HCT116 (cell line): ENCODE data around the gene RAD51D. TPM values are rescaled to one million over a fixed set of nuclear protein-coding genes. Genes with fewer than 3 reads are reported as not detected.

Source experiments
- ATAC-seq: fragments of 200-7000 bp; cut with Tn5 transposase; 2 replicates; pipeline ENCODE4 v1.9.1; 2020; ENCODE audit warnings: mild to moderate bottlenecking, moderate library complexity
- BruUV-seq: library from RNA; stranded (reverse); fragments of 400-500 nt; replicated peaks from 2 replicates; lab custom pipeline; 2021; lab: Mats Ljungman, UMichigan
- CTCF ChIA-PET: fragments of 300-600 bp; sonication (Branson Sonifier 250); formaldehyde crosslinking; loops from one replicate; lab custom pipeline; 2021; ENCODE audit warnings: antibody characterized with exemption; lab: Charles Lee
- POLR2A ChIA-PET: fragments of 300-600, 350-600 bp; sonication (Branson Sonifier 250); formaldehyde crosslinking; loops from one replicate; lab custom pipeline; 2021; ENCODE audit warnings: antibody characterized with exemption; lab: Charles Lee
- RAD21 ChIA-PET, 2 experiments: fragments of 300-600 bp; sonication (Branson Sonifier 250); formaldehyde crosslinking; loops; one replicate each; lab custom pipeline; 2023; ENCODE audit warnings: low total read pairs in 2 of 2; ENCODE audit not compliant: uncharacterized antibody in 2 of 2, unreplicated experiment in 2 of 2, low non-redundant PET in 1 of 2; lab: Charles Lee
- DNase-seq: peaks from one replicate; pipeline ENCODE4 v3.0.0-alpha.2; 2010; ENCODE audit warnings: low read depth, low spot score
- H2AFZ ChIP-seq: fragments of 200-600 bp; shearing (Covaris generic), sonication (generic); 2 replicates; pipeline ENCODE4 v1.6.1; 2017; ENCODE audit warnings: low read depth, mixed run types, mixed read lengths, antibody characterized with exemption, low read length; ENCODE audit not compliant: poor library complexity, severe bottlenecking
- H3K27ac ChIP-seq: 2 replicates; pipeline ENCODE4 v1.5.1; 2012; ENCODE audit warnings: low read depth, low read length
- H3K27me3 ChIP-seq: fragments of 200-600 bp; sonication (generic); 2 replicates; pipeline ENCODE4 v1.6.1; 2016; ENCODE audit warnings: mixed run types, low read length, mixed read lengths; ENCODE audit not compliant: insufficient read depth
- H3K36me3 ChIP-seq, 2 experiments: fragments of 200-500 bp in 1 of 2; fragments of 200-600 bp in 1 of 2; sonication (Bioruptor generic) in 1 of 2; sonication (generic) in 1 of 2; 2 replicates each; pipeline versions ENCODE4 v1.5.1 to v1.6.1; 2014 to 2016; ENCODE audit warnings: low read length in 2 of 2, inconsistent platforms in 1 of 2, mixed read lengths in 1 of 2, mixed run types in 1 of 2; ENCODE audit not compliant: insufficient read depth in 2 of 2, control insufficient read depth in 1 of 2
- H3K4me1 ChIP-seq, 2 experiments: fragments of 200-600 bp in 1 of 2; sonication (generic) in 1 of 2; 2 replicates each; pipeline versions ENCODE4 v1.5.1 to v1.6.1; 2012 to 2017; ENCODE audit warnings: low read length in 2 of 2, inconsistent platforms in 1 of 2, mild to moderate bottlenecking in 1 of 2, mixed read lengths in 1 of 2, mixed run types in 1 of 2, moderate library complexity in 1 of 2; ENCODE audit not compliant: insufficient read depth in 2 of 2, control insufficient read depth in 1 of 2
- H3K4me2 ChIP-seq: fragments of 200-600 bp; sonication (generic); 2 replicates; pipeline ENCODE4 v1.6.1; 2017; ENCODE audit warnings: mixed run types, low read length, mixed read lengths
- H3K4me3 ChIP-seq, 2 experiments: fragments of 200-600 bp in 1 of 2; sonication (generic) in 1 of 2; replicated peaks in 1 of 2; 2 replicates each; pipeline ENCODE4 v1.5.1; 2011 to 2016; ENCODE audit warnings: low read length in 2 of 2, control low read depth in 1 of 2, low read depth in 1 of 2, mild to moderate bottlenecking in 1 of 2, mixed read lengths in 1 of 2, mixed run types in 1 of 2
- H3K79me2 ChIP-seq: fragments of 200-600 bp; sonication (generic); 2 replicates; pipeline ENCODE4 v1.6.1; 2017; ENCODE audit warnings: mild to moderate bottlenecking, mixed run types, low read length, moderate library complexity, mixed read lengths; ENCODE audit not compliant: insufficient read depth
- H3K9ac ChIP-seq: fragments of 200-600 bp; sonication (generic); 2 replicates; pipeline ENCODE4 v1.6.1; 2016; ENCODE audit warnings: low read length, mixed read lengths
- H3K9me2 ChIP-seq: fragments of 200-600 bp; sonication (generic), shearing (Covaris generic); 2 replicates; pipeline ENCODE4 v1.6.1; 2017; ENCODE audit warnings: mixed run types, mild to moderate bottlenecking, moderate library complexity; ENCODE audit not compliant: insufficient read depth
- H3K9me3 ChIP-seq, 2 experiments: fragments of 200-500 bp in 1 of 2; fragments of 200-600 bp in 1 of 2; sonication (Bioruptor generic) in 1 of 2; sonication (generic) in 1 of 2; 2 replicates each; pipeline ENCODE4 v1.6.1; 2014 to 2017; ENCODE audit warnings: low read length in 2 of 2, mixed read lengths in 2 of 2, inconsistent platforms in 1 of 2, low read depth in 1 of 2, mild to moderate bottlenecking in 1 of 2, mixed run types in 1 of 2, moderate library complexity in 1 of 2; ENCODE audit not compliant: control insufficient read depth in 1 of 2, insufficient read depth in 1 of 2
- H4K20me1 ChIP-seq: fragments of 200-600 bp; sonication (generic), shearing (Covaris generic); 2 replicates; pipeline ENCODE4 v1.6.1; 2017; ENCODE audit warnings: mixed run types, mild to moderate bottlenecking, moderate library complexity; ENCODE audit not compliant: insufficient read depth
- CBX3 ChIP-seq: IDR thresholded peaks from 2 replicates; pipeline ENCODE4 v1.6.1; 2012; ENCODE audit warnings: low read depth
- EGR1 ChIP-seq: IDR thresholded peaks from 2 replicates; pipeline ENCODE4 v1.6.1; 2012; ENCODE audit warnings: low read depth
- SP1 ChIP-seq: IDR thresholded peaks from 2 replicates; pipeline ENCODE4 v1.6.1; 2012; ENCODE audit warnings: low read depth
- intact Hi-C: fragments of 100-400 bp; cut with micrococcal nuclease; formaldehyde crosslinking; loops from 2 replicates; pipeline ENCODE4 v1.10.0; 2022
- total RNA-seq: library from RNA; stranded (reverse); gene quantifications from one replicate; pipeline ENCODE4 v1.2.1, GENCODE V29; 2021; ENCODE audit not compliant: unreplicated experiment
- TF ChIP-seq, protein P1 (sequence below): IDR thresholded peaks from 2 replicates; pipeline ENCODE4 v1.6.1; 2011; ENCODE audit warnings: mild to moderate bottlenecking, low read length, moderate library complexity; ENCODE audit not compliant: insufficient replicate concordance; ENCODE audit errors: extremely low read depth
- TF ChIP-seq, protein P2 (sequence below), 3 experiments: fragments of 200-600 bp in 1 of 3; sonication (generic) in 1 of 3; IDR thresholded peaks in 2 of 3; conservative IDR thresholded peaks in 1 of 3; 2 replicates each; pipeline ENCODE4 v1.5.1; 2012 to 2017; ENCODE audit warnings: low read depth in 2 of 3, low read length in 2 of 3, antibody characterized with exemption in 1 of 3, borderline replicate concordance in 1 of 3, control low read depth in 1 of 3, mild to moderate bottlenecking in 1 of 3, mixed read lengths in 1 of 3, mixed run types in 1 of 3, moderate library complexity in 1 of 3; ENCODE audit not compliant: insufficient read depth in 1 of 3

The RAD51D gene
- total RNA-seq, 1 experiment from 2014 or later: 12.9 TPM

DNA sequence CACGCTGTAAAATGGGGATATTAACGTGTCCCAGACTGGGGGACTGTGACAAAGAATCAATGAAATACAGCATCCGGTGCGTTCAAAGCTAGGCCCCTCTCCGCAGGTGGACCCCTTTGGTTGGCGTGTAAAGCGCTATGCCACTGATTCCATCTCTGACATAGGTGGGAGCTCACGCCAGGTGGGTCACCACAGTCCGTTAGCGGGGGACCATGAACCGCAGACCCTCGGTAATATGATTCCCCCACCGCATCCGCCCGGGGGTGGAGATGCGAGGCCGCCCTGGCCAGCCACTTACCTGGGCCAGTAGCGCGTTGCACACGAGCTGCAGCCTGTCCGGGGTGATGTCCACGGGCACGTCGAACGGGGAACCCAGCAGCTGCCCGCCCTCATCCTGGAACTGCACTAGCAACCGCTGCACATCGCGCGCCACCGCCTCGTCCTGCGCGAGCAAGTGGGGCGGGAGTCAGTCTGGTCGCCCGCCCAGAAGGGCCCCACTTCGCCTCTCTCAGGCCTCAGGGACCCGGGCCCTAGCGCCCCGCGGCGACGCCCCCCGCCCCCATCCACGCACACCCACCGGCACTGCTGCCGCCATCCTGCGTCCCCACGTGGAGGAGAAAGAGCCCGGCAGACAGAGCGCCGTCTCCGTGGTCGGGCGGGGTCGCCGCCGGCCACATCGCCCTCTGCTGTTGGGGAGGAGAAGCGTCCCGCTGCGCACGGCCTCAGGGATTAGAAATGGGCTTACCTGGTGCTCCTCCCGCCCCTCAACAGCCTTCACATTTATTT lies 22.2 kb upstream of the RAD51D start, which contains the start of gene NLE1 (continued):
- TF ChIP-seq, protein P1, sequence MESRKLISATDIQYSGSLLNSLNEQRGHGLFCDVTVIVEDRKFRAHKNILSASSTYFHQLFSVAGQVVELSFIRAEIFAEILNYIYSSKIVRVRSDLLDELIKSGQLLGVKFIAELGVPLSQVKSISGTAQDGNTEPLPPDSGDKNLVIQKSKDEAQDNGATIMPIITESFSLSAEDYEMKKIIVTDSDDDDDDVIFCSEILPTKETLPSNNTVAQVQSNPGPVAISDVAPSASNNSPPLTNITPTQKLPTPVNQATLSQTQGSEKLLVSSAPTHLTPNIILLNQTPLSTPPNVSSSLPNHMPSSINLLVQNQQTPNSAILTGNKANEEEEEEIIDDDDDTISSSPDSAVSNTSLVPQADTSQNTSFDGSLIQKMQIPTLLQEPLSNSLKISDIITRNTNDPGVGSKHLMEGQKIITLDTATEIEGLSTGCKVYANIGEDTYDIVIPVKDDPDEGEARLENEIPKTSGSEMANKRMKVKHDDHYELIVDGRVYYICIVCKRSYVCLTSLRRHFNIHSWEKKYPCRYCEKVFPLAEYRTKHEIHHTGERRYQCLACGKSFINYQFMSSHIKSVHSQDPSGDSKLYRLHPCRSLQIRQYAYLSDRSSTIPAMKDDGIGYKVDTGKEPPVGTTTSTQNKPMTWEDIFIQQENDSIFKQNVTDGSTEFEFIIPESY: no peak
- TF ChIP-seq EGR1: peak; percentile 64
- TF ChIP-seq SP1: peak; percentile 15; the same call in 1 of the 2 replicates
- TF ChIP-seq, all 23 proteins: peak for 11

DNA sequence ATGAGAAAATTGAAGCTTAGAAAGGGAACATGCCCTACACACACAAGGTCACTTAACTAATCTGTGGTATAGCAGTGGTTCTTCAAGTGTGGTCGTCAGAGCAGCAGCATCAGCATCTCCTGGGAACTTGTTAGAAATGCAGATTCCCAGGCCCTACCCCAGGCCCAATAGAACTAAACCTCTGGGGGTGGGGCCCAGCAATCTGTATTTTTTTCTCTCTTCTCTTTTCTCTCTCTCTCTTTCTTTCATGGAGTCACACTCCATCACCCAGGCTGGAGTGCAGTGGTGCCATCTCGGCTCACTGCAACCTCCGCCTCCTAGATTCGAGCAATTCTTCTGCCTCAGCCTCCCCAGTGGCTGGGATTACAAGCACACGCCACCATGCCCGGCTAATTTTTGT lies 18.6 kb upstream of the RAD51D start:
- Histone ChIP-seq H3K27me3 (no peaks in the 10 kb centered on the region), H2AFZ (no peak overlapping the region), H3K9ac (no peak overlapping the region), H3K4me1 (peaks cover 3 to 10% of the 10 kb centered on the region in 2 experiments; a peak in 3 of 4 replicates), H3K4me2 (no peak overlapping the region), H3K27ac (no peak overlapping the region), H3K79me2 (peaks cover 46% of the 10 kb centered on the region), H3K9me2 (no peaks in the 10 kb centered on the region), H3K36me3 (peaks cover 44 to 66% of the 10 kb centered on the region in 2 experiments), H3K9me3 (no peaks in the 10 kb centered on the region), H3K4me3 (no peak overlapping the region), H4K20me1 (no peaks in the 10 kb centered on the region; the same call in 1 of the 2 replicates)
- TF ChIP-seq CBX3: no peak
- TF ChIP-seq, protein P2, sequence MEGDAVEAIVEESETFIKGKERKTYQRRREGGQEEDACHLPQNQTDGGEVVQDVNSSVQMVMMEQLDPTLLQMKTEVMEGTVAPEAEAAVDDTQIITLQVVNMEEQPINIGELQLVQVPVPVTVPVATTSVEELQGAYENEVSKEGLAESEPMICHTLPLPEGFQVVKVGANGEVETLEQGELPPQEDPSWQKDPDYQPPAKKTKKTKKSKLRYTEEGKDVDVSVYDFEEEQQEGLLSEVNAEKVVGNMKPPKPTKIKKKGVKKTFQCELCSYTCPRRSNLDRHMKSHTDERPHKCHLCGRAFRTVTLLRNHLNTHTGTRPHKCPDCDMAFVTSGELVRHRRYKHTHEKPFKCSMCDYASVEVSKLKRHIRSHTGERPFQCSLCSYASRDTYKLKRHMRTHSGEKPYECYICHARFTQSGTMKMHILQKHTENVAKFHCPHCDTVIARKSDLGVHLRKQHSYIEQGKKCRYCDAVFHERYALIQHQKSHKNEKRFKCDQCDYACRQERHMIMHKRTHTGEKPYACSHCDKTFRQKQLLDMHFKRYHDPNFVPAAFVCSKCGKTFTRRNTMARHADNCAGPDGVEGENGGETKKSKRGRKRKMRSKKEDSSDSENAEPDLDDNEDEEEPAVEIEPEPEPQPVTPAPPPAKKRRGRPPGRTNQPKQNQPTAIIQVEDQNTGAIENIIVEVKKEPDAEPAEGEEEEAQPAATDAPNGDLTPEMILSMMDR (IDR thresholded peaks at IDR 0.05 in 2 of 3, conservative IDR thresholded peaks at IDR 0.05 in 1 of 3; ENCODE audit: borderline replicate concordance in 1 of 3, insufficient read depth in 1 of 3, low read depth in 2 of 3, low read length in 2 of 3): no peak
- BruUV-seq: no TSS peak
- RAD21 ChIA-PET: no interaction called here
- ATAC-seq: no peak
- CTCF ChIA-PET: no interaction called here
- DNase-seq: no peak
- intact Hi-C loops: no loop called here
- POLR2A ChIA-PET: no interaction called here
